MCF 10A (cell line): ENCODE results near the gene GOSR1. TPM values are rescaled to one million over a fixed set of nuclear protein-coding genes. Genes with fewer than 3 reads are reported as not detected.

Source experiments
- BruUV-seq: library from RNA; stranded (reverse); fragments of 400-500 nt; replicated peaks from 2 replicates; lab custom pipeline; 2021; lab: Mats Ljungman, UMichigan
- CTCF ChIA-PET: fragments of 300-600 bp; sonication (Branson Sonifier 250); formaldehyde crosslinking; extraction: SDS; loops from one replicate; lab custom pipeline; 2021; ENCODE audit warnings: antibody characterized with exemption, inconsistent platforms; lab: Yijun Ruan, JAX
- POLR2A ChIA-PET: fragments of 300-600, 350-650 bp; sonication (Branson Sonifier 250); formaldehyde crosslinking; extraction: SDS; loops from one replicate; lab custom pipeline; 2020; ENCODE audit warnings: antibody characterized with exemption, inconsistent platforms; lab: Yijun Ruan, JAX
- DNase-seq: peaks from one replicate; pipeline ENCODE4 v3.0.0-alpha.2; 2018; ENCODE audit not compliant: unreplicated experiment
- H3K27ac Mint-ChIP-seq: one replicate; pipeline ENCODE4 v1.8.0; 2022; ENCODE audit warnings: mild to moderate bottlenecking, low read depth, mixed read lengths; ENCODE audit not compliant: unreplicated experiment
- H3K27me3 Mint-ChIP-seq: one replicate; pipeline ENCODE4 v1.8.0; 2022; ENCODE audit warnings: mixed read lengths; ENCODE audit not compliant: insufficient read depth, unreplicated experiment
- H3K36me3 Mint-ChIP-seq: one replicate; pipeline ENCODE4 v1.8.0; 2022; ENCODE audit warnings: mild to moderate bottlenecking, moderate library complexity, mixed read lengths; ENCODE audit not compliant: insufficient read depth, unreplicated experiment
- H3K4me1 Mint-ChIP-seq: one replicate; pipeline ENCODE4 v1.8.0; 2022; ENCODE audit warnings: mixed read lengths; ENCODE audit not compliant: insufficient read depth, unreplicated experiment
- H3K4me3 Mint-ChIP-seq: one replicate; pipeline ENCODE4 v1.8.0; 2022; ENCODE audit warnings: mild to moderate bottlenecking, moderate library complexity, mixed read lengths; ENCODE audit not compliant: unreplicated experiment
- H3K9me3 Mint-ChIP-seq: one replicate; pipeline ENCODE4 v1.8.0; 2022; ENCODE audit warnings: mixed read lengths; ENCODE audit not compliant: unreplicated experiment
- CTCF ChIP-seq: fragments of 200-600 bp; IDR thresholded peaks from one replicate; pipeline ENCODE4 v1.8.0; 2022; ENCODE audit warnings: antibody characterized with exemption, mild to moderate bottlenecking; ENCODE audit not compliant: unreplicated experiment
- intact Hi-C: fragments of 100-400 bp; cut with micrococcal nuclease; formaldehyde crosslinking; loops from 2 replicates; pipeline ENCODE4 v1.14.1; 2022
- total RNA-seq: library from RNA; stranded (reverse); gene quantifications from 2 replicates; pipeline ENCODE4 v1.2.3, GENCODE V29; 2022

Gene GOSR1
- total RNA-seq, 1 experiment from 2014 or later: 57.6 TPM

GRCh38 chr17:30468465-30468864 is 8.7 kb upstream of the GOSR1 start:
- BruUV-seq: no TSS peak
- H3K4me3 Mint-ChIP-seq: no peak overlapping the region
- no peak for DNase-seq
- H3K27me3 Mint-ChIP-seq: no peaks in the 10 kb centered on the region
- ChIA-PET CTCF (interaction anchor here (0.7 to 2.2 kb wide), 2 partner anchors 8 to 9 kb away, joined by 3 to 12 read pairs; partner anchors contain the start of gene GOSR1), POLR2A (interaction anchor here (3.0 kb wide), 1 partner anchor 9 kb away, joined by 23 read pairs; the partner anchor contains the start of gene GOSR1)
- intact Hi-C loops: no loop called here
- no peaks in the 10 kb centered on the region for H3K36me3 Mint-ChIP-seq
- H3K27ac Mint-ChIP-seq: no peak overlapping the region
- TF ChIP-seq CTCF: no peak
- no peaks in the 10 kb centered on the region for H3K9me3 Mint-ChIP-seq
- H3K4me1 Mint-ChIP-seq: no peaks in the 10 kb centered on the region

GRCh38 chr17:30472238-30472890 is 4.8 kb upstream of the GOSR1 start:
- no peak for TF ChIP-seq CTCF
- H3K9me3 Mint-ChIP-seq: no peaks in the 10 kb centered on the region
- H3K27ac Mint-ChIP-seq: no peak overlapping the region
- H3K27me3 Mint-ChIP-seq: no peaks in the 10 kb centered on the region
- H3K4me3 Mint-ChIP-seq: no peak overlapping the region
- H3K36me3 Mint-ChIP-seq: peaks cover 1% of the 10 kb centered on the region
- peak; percentile 26 for DNase-seq
- CTCF ChIA-PET: interaction anchor here (0.6 to 0.7 kb wide), 2 partner anchors 22 to 311 kb away, joined by 3 read pairs; no protein-coding TSS in a partner anchor
- POLR2A ChIA-PET: interaction anchor here (0.7 to 1.8 kb wide), 7 partner anchors 10 to 136 kb away, joined by 3 to 7 read pairs (median 4); no protein-coding TSS in a partner anchor
- H3K4me1 Mint-ChIP-seq: peaks cover 7% of the 10 kb centered on the region
- intact Hi-C loops: no loop called here
- BruUV-seq: TSS peak; percentile 46

GRCh38 chr17:30475206-30475605 is 2.0 kb upstream of the GOSR1 start:
- no TSS peak for BruUV-seq
- POLR2A ChIA-PET: interaction anchor here (1.5 kb wide), 1 partner anchor 223 kb away, joined by 3 read pairs; no protein-coding TSS in a partner anchor
- Mint-ChIP-seq H3K4me3 (no peak overlapping the region), H3K27ac (no peak overlapping the region), H3K27me3 (no peaks in the 10 kb centered on the region), H3K4me1 (peaks cover 12% of the 10 kb centered on the region), H3K36me3 (peaks cover 14% of the 10 kb centered on the region), H3K9me3 (no peaks in the 10 kb centered on the region)
- no peak for DNase-seq
- TF ChIP-seq CTCF: no peak
- CTCF ChIA-PET: interaction anchor here (0.6 to 4.3 kb wide), 4 partner anchors 8 to 369 kb away, joined by 3 to 14 read pairs (median 3); no protein-coding TSS in a partner anchor
- intact Hi-C loops: loop anchor here (5.0 kb wide), 2 partner anchors 93 to 242 kb away; no protein-coding TSS in a partner anchor

- POLR2A ChIA-PET: interaction anchor here (0.6 to 2.9 kb wide), 22 partner anchors 10 to 363 kb away, joined by 3 to 23 read pairs (median 4); partner anchors contain the start of gene BLMH
- no peak for TF ChIP-seq CTCF
Observed at GRCh38 chr17:30476726-30477082, 504 bp upstream of the GOSR1 start.

More at GRCh38 chr17:30476726-30477082, 504 bp upstream of the GOSR1 start:
- CTCF ChIA-PET: interaction anchor here (0.6 to 4.3 kb wide), 16 partner anchors 9 to 739 kb away, joined by 3 to 14 read pairs (median 4); partner anchors contain the start of gene BLMH
- H3K4me3 Mint-ChIP-seq: peak overlapping the region; percentile 96
- H3K9me3 Mint-ChIP-seq: no peaks in the 10 kb centered on the region
- intact Hi-C loops: loop anchor here (1.0 to 5.0 kb wide), 4 partner anchors 94 to 241 kb away; no protein-coding TSS in a partner anchor
- BruUV-seq: TSS peak; percentile 35
- DNase-seq: no peak
- H3K4me1 Mint-ChIP-seq: peaks cover 12% of the 10 kb centered on the region
- H3K36me3 Mint-ChIP-seq: peaks cover 29% of the 10 kb centered on the region
- no peaks in the 10 kb centered on the region for H3K27me3 Mint-ChIP-seq
- peak overlapping the region; percentile 100 for H3K27ac Mint-ChIP-seq
